Testis (tissue), 2 donors: ENCODE measurements around the gene MYRF.

Source experiments
- CTCF ChIP-seq, 3 experiments: fragments of 450-650 bp in 2 of 3; fragments of 200-600 bp in 1 of 3; sonication (generic) in 1 of 3; IDR thresholded peaks; one replicate each; pipeline ENCODE4 v1.5.1; 2016 to 2019; ENCODE audit warnings: antibody characterized with exemption in 3 of 3, mild to moderate bottlenecking in 2 of 3, moderate library complexity in 1 of 3
- POLR2A ChIP-seq: fragments of 450-650 bp; IDR thresholded peaks from one replicate; pipeline ENCODE4 v1.6.1; 2017; ENCODE audit warnings: antibody characterized with exemption, mild to moderate bottlenecking, moderate library complexity

- TF ChIP-seq CTCF (IDR thresholded peaks at IDR 0.05) (no peak), POLR2A (no peak)
These were observed 12.5 kb upstream of the MYRF start for GRCh38 chr11:61739966-61740365.
